Endothelial cell of umbilical vein (primary cell): Measurements from ENCODE around the gene MYO16. TPM values are rescaled to one million over a fixed set of nuclear protein-coding genes. Genes with fewer than 3 reads are reported as not detected.

ENCODE experiments used
- BruUV-seq: library from RNA; stranded (reverse); fragments of 400-500 nt; replicated peaks from 2 replicates; lab custom pipeline; 2021; lab: Mats Ljungman, UMichigan
- CTCF ChIA-PET: fragments of 300-600, 350-600 bp; sonication (Branson Sonifier 250); formaldehyde crosslinking; loops from one replicate; lab custom pipeline; 2021; ENCODE audit warnings: antibody characterized with exemption, inconsistent platforms; lab: Charles Lee
- POLR2A ChIA-PET: fragments of 300-600, 350-600 bp; sonication (Branson Sonifier 250); formaldehyde crosslinking; loops from one replicate; lab custom pipeline; 2021; ENCODE audit warnings: antibody characterized with exemption, inconsistent platforms; lab: Charles Lee
- DNase-seq: peaks from one replicate; pipeline ENCODE4 v3.0.0-alpha.2; 2011; ENCODE audit warnings: low read depth, low spot score
- FAIRE-seq: peaks from 2 replicates; lab custom pipeline; 2011; peaks lifted over from hg19 to GRCh38; lab: Jason Lieb, UNC
- H2AFZ ChIP-seq: 2 replicates; pipeline ENCODE4 v1.6.0; 2012; ENCODE audit warnings: low read depth, low read length, control low read depth, inconsistent platforms
- H3K27ac ChIP-seq: 2 replicates; pipeline ENCODE4 v1.5.1; 2011; ENCODE audit warnings: low read depth, mild to moderate bottlenecking, control low read depth, low read length, moderate library complexity; ENCODE audit not compliant: insufficient read depth
- H3K27me3 ChIP-seq, 2 experiments: 2 replicates each; pipeline versions ENCODE4 v1.6.0 to v1.6.1; 2011; ENCODE audit warnings: low read length in 2 of 2, mixed read lengths in 1 of 2; ENCODE audit not compliant: control insufficient read depth in 2 of 2, insufficient read depth in 2 of 2
- H3K36me3 ChIP-seq, 2 experiments: 2 replicates in 1 of 2; 3 replicates in 1 of 2; pipeline ENCODE4 v1.5.1; 2011; ENCODE audit warnings: low read length in 2 of 2, mild to moderate bottlenecking in 1 of 2, moderate library complexity in 1 of 2; ENCODE audit not compliant: control insufficient read depth in 2 of 2, insufficient read depth in 2 of 2; ENCODE audit errors: extremely low read depth in 1 of 2
- H3K4me1 ChIP-seq: 3 replicates; pipeline ENCODE4 v1.5.1; 2011; ENCODE audit warnings: mild to moderate bottlenecking, low read length; ENCODE audit not compliant: control insufficient read depth, insufficient read depth; ENCODE audit errors: extremely low read depth
- H3K4me2 ChIP-seq: 2 replicates; pipeline ENCODE4 v1.6.1; 2011; ENCODE audit warnings: low read length, control low read depth, mixed read lengths; ENCODE audit not compliant: insufficient read depth
- H3K4me3 ChIP-seq, 3 experiments: fragments of 200-600 bp in 1 of 3; sonication (generic), shearing (Covaris generic) in 1 of 3; replicated peaks in 1 of 3; 2 replicates each; pipeline ENCODE4 v1.5.1; 2011 to 2016; ENCODE audit warnings: control low read depth in 3 of 3, low read length in 3 of 3, mild to moderate bottlenecking in 2 of 3, inconsistent platforms in 1 of 3, low read depth in 1 of 3, moderate library complexity in 1 of 3; ENCODE audit not compliant: insufficient read depth in 1 of 3
- H3K79me2 ChIP-seq: 2 replicates; pipeline ENCODE4 v1.6.0; 2012; ENCODE audit warnings: low read length, inconsistent platforms; ENCODE audit not compliant: control insufficient read depth, insufficient read depth
- H3K9ac ChIP-seq: replicated peaks from 2 replicates; pipeline ENCODE3; 2011; ENCODE audit warnings: low read length, control low read depth; ENCODE audit not compliant: insufficient read depth; ENCODE audit errors: extremely low read depth
- H3K9me1 ChIP-seq: replicated peaks from 3 replicates; pipeline ENCODE4 v1.6.0; 2011; ENCODE audit warnings: mild to moderate bottlenecking, low read length; ENCODE audit not compliant: control insufficient read depth, insufficient read depth; ENCODE audit errors: extremely low read depth
- H3K9me3 ChIP-seq: replicated peaks from 2 replicates; pipeline ENCODE4 v1.5.1; 2012; ENCODE audit warnings: low read length, inconsistent platforms; ENCODE audit not compliant: control insufficient read depth, insufficient read depth
- H4K20me1 ChIP-seq: replicated peaks from 2 replicates; pipeline ENCODE3; 2011; ENCODE audit warnings: mild to moderate bottlenecking, low read length; ENCODE audit not compliant: control insufficient read depth, insufficient read depth; ENCODE audit errors: extremely low read depth
- CTCF ChIP-seq, 2 donors: IDR thresholded peaks; 1 replicate in 1 of 2; 2 replicates in 1 of 2; pipeline ENCODE4 v1.5.1; 2011; ENCODE audit warnings: low read length in 2 of 2, mild to moderate bottlenecking in 2 of 2, moderate library complexity in 2 of 2, control low read depth in 1 of 2, inconsistent platforms in 1 of 2, low read depth in 1 of 2; ENCODE audit not compliant: insufficient read depth in 1 of 2; ENCODE audit errors: extremely low read depth in 1 of 2
- EZH2 ChIP-seq: IDR thresholded peaks from 2 replicates; pipeline ENCODE4 v1.6.1; 2012; ENCODE audit warnings: borderline replicate concordance, low read depth, mild to moderate bottlenecking, moderate library complexity, low read length, inconsistent platforms; ENCODE audit not compliant: severe bottlenecking
- FOS ChIP-seq: IDR thresholded peaks from 2 replicates; pipeline ENCODE4 v1.6.1; 2011; ENCODE audit warnings: mild to moderate bottlenecking, low read length, moderate library complexity, borderline replicate concordance; ENCODE audit not compliant: insufficient read depth
- GATA2 ChIP-seq: IDR thresholded peaks from 2 replicates; pipeline ENCODE4 v1.7.0; 2011; ENCODE audit warnings: low read depth, mild to moderate bottlenecking, moderate library complexity, mixed read lengths, low read length; ENCODE audit not compliant: insufficient read length, insufficient read depth
- JUN ChIP-seq: IDR thresholded peaks from 2 replicates; pipeline ENCODE4 v1.6.1; 2011; ENCODE audit warnings: borderline replicate concordance, low read depth; ENCODE audit not compliant: insufficient read length, insufficient read depth
- MAX ChIP-seq: IDR thresholded peaks from 2 replicates; pipeline ENCODE4 v1.6.1; 2011; ENCODE audit not compliant: insufficient read depth, insufficient read length
- MYC ChIP-seq: IDR thresholded peaks from one replicate; pipeline ENCODE4 v1.6.1; 2011; ENCODE audit warnings: mild to moderate bottlenecking, low read depth, low read length
- POLR2A ChIP-seq: IDR thresholded peaks from 2 replicates; pipeline ENCODE4 v1.6.1; 2012; ENCODE audit warnings: low read depth, mild to moderate bottlenecking, control low read depth, low read length
- POLR2AphosphoS5 ChIP-seq: IDR thresholded peaks from 2 replicates; pipeline ENCODE4 v1.6.1; 2012; ENCODE audit warnings: low read depth, mild to moderate bottlenecking, control low read depth, low read length, moderate library complexity; ENCODE audit not compliant: insufficient read depth
- dilution Hi-C: fragments of 300-500 bp; cut with MboI; formaldehyde crosslinking; loops from one replicate; pipeline ENCODE4 v1.15.0; 2019; ENCODE audit warnings: low sequenced_read_pairs; ENCODE audit not compliant: extremely low pct_ligation_motif_present
- intact Hi-C: fragments of 100-400 bp; cut with micrococcal nuclease; formaldehyde crosslinking; loops from one replicate; pipeline ENCODE4 v1.10.0; 2022
- polyA plus RNA-seq, 4 experiments: library from polyadenylated mRNA; depleted of rRNA in 3 of 4; stranded (reverse) in 3 of 4; unstranded in 1 of 4; fragments of >200 nt; gene quantifications; 2 replicates each; pipeline versions ENCODE4 v1.2.1 to v1.2.3, GENCODE V29; 2011 to 2012; ENCODE audit warnings: missing spikeins in 1 of 4
- total RNA-seq: library from RNA; stranded (reverse); gene quantifications from 2 replicates; pipeline ENCODE4 v1.2.3, GENCODE V29; 2021

MYO16 gene
- total and polyA plus RNA-seq, 2 donors (not counting 3 experiments of a cell fraction or from before 2014, with no cell fraction given) = 0.03 to 0.04 TPM

- FAIRE-seq (no peak), DNase-seq (no peak)
- ChIA-PET POLR2A (no interaction called here), CTCF (no interaction called here)
- no peaks in the 10 kb centered on the region for H4K20me1 ChIP-seq
- BruUV-seq = no TSS peak
- no peak overlapping the region for H3K4me3 ChIP-seq
- H3K9me3 ChIP-seq = peaks cover 6% of the 10 kb centered on the region
- TF ChIP-seq POLR2A (no peak), FOS (no peak), MYC (no peak), MAX (no peak), GATA2 (no peak), JUN (no peak), POLR2AphosphoS5 (no peak), EZH2 (no peak), CTCF (IDR thresholded peaks at IDR 0.05; ENCODE audit: extremely low read depth in 1 of 2, insufficient read depth in 1 of 2, low read depth in 1 of 2, low read length in 2 of 2) (no peak)
- dilution Hi-C loops = no loop called here
- H3K36me3 ChIP-seq = no peaks in the 10 kb centered on the region
- no peak overlapping the region for H3K27ac ChIP-seq
- no peaks in the 10 kb centered on the region for H3K4me1 ChIP-seq
- no peaks in the 10 kb centered on the region for H3K27me3 ChIP-seq
- H3K9ac ChIP-seq = no peak overlapping the region
- H2AFZ ChIP-seq = no peak overlapping the region
- no peaks in the 10 kb centered on the region for H3K79me2 ChIP-seq
- no peaks in the 10 kb centered on the region for H3K9me1 ChIP-seq
- H3K4me2 ChIP-seq = no peak overlapping the region
- intact Hi-C loops = no loop called here
These were observed 28.1 kb downstream of the MYO16 start for GRCh38 chr13:108657519-108657918.
